Activated CD8-positive, alpha-beta T cell treated with anti-CD3 and anti-CD28 coated beads for 36 hours (primary cell): ENCODE measurements around the gene RPP38. TPM values are rescaled to one million over a fixed set of nuclear protein-coding genes. Genes with fewer than 3 reads are reported as not detected.
A peak's percentile ranks its signal among the peaks of the same experiment; 100 is the strongest.

Experiments used
- ATAC-seq: fragments of 200-7000 bp; cut with Tn5 transposase; one replicate; pipeline ENCODE4 v1.10.0; 2021; ENCODE audit warnings: mild to moderate bottlenecking, moderate library complexity
- CTCF ChIA-PET: fragments of 350-600 bp; sonication (Branson Sonifier 250); formaldehyde crosslinking; loops from one replicate; lab custom pipeline; 2021; ENCODE audit warnings: antibody characterized with exemption; lab: Charles Lee
- POLR2A ChIA-PET: fragments of 350-600 bp; sonication (Branson Sonifier 250); formaldehyde crosslinking; loops from one replicate; lab custom pipeline; 2021; ENCODE audit warnings: antibody characterized with exemption; lab: Charles Lee
- DNase-seq: peaks from one replicate; pipeline ENCODE4 v3.0.0-alpha.2; 2020
- H3K27ac Mint-ChIP-seq: one replicate; pipeline ENCODE4 v1.8.0; 2021; ENCODE audit warnings: mild to moderate bottlenecking, mixed read lengths
- H3K27me3 Mint-ChIP-seq: one replicate; pipeline ENCODE4 v1.8.0; 2021; ENCODE audit warnings: mixed read lengths
- H3K36me3 Mint-ChIP-seq: one replicate; pipeline ENCODE4 v1.8.0; 2021; ENCODE audit warnings: low read depth, mixed read lengths
- H3K4me1 Mint-ChIP-seq: one replicate; pipeline ENCODE4 v1.8.0; 2021; ENCODE audit warnings: low read depth, mixed read lengths
- H3K4me3 Mint-ChIP-seq: one replicate; pipeline ENCODE4 v1.8.0; 2021; ENCODE audit warnings: mild to moderate bottlenecking, moderate library complexity, mixed read lengths
- H3K9me3 Mint-ChIP-seq: one replicate; pipeline ENCODE4 v1.8.0; 2021; ENCODE audit warnings: mixed read lengths
- intact Hi-C: fragments of 100-400 bp; cut with micrococcal nuclease; formaldehyde crosslinking; loops from one replicate; pipeline ENCODE4 v1.10.0; 2022
- total RNA-seq, 2 experiments: library from RNA; stranded (reverse); gene quantifications; one replicate each; pipeline ENCODE4 v1.2.3, GENCODE V29; 2021
- TF ChIP-seq, protein P1 (sequence below): fragments of 200-600 bp; IDR thresholded peaks from one replicate; pipeline ENCODE4 v1.8.0; 2022; ENCODE audit warnings: antibody characterized with exemption, mild to moderate bottlenecking

RPP38 gene, protein sequence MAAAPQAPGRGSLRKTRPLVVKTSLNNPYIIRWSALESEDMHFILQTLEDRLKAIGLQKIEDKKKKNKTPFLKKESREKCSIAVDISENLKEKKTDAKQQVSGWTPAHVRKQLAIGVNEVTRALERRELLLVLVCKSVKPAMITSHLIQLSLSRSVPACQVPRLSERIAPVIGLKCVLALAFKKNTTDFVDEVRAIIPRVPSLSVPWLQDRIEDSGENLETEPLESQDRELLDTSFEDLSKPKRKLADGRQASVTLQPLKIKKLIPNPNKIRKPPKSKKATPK
- total RNA-seq: 10 to 100 TPM; 16.2 to 24.2 TPM

DNA sequence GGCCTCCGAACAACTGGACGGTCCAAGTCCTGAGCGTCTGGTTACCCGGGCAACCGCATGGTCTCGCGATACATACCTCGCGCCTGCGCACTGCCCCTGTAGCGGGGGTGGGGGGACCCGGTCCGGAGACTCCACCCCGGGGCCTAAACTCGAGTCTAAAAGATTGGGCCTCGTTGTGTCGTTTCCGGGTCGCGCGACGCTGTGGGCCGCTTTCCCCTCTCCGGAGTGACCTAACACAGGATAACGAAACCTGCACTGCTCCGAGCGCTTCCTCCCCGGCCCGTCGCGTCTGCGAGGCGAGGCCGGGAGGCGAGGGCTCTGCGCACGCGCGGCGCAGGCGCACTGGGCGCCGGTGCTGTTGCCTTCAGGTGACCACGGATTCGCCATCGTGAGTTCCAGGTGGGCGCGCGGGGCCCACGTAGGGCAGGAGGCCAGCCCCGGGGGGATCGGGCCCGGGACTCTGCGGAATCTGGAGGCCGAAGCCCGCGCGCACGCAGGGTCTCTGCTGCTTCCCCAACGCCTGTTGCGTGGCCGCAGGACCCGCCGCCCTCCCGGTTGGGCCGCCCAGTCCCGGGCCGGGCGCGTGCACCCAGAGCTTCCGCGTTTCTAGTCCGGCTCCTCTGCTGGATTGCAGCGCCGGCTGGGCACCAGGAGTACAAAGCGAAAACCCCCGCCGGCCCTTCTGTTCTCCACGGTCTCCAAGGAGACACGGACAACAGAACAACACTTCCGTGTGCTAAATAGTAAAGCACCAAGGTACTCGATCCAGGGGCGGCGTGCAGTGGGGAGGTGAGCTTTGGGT is at the start of gene RPP38:
TSS of gene RPP38 (plus strand) at position 345 of the 802 bp plus-strand sequence. CDS start 5,960 bp downstream, outside the sequence.
- Mint-ChIP-seq H3K4me1 (peaks cover 27% of the 10 kb centered on the region), H3K4me3 (peak within 1 kb of the TSS; percentile 95), H3K27ac (peak within 1 kb of the TSS; percentile 97), H3K9me3 (no peaks in the 10 kb centered on the region), H3K36me3 (peaks cover 27% of the 10 kb centered on the region), H3K27me3 (no peaks in the 10 kb centered on the region)
- ATAC-seq: peak; percentile 94
- DNase-seq: peak; percentile 96
- ChIA-PET CTCF (interaction anchor here (2.0 to 3.5 kb wide), 2 partner anchors 9 kb away, joined by 13 to 16 read pairs; no protein-coding TSS in a partner anchor), POLR2A (interaction anchor here (0.6 to 1.3 kb wide), 10 partner anchors 9 to 534 kb away, joined by 3 to 6 read pairs (median 3); partner anchors contain the start of genes NMT2 and SUV39H2)
- TF ChIP-seq, protein P1, sequence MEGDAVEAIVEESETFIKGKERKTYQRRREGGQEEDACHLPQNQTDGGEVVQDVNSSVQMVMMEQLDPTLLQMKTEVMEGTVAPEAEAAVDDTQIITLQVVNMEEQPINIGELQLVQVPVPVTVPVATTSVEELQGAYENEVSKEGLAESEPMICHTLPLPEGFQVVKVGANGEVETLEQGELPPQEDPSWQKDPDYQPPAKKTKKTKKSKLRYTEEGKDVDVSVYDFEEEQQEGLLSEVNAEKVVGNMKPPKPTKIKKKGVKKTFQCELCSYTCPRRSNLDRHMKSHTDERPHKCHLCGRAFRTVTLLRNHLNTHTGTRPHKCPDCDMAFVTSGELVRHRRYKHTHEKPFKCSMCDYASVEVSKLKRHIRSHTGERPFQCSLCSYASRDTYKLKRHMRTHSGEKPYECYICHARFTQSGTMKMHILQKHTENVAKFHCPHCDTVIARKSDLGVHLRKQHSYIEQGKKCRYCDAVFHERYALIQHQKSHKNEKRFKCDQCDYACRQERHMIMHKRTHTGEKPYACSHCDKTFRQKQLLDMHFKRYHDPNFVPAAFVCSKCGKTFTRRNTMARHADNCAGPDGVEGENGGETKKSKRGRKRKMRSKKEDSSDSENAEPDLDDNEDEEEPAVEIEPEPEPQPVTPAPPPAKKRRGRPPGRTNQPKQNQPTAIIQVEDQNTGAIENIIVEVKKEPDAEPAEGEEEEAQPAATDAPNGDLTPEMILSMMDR: no peak
- intact Hi-C loops: no loop called here

DNA sequence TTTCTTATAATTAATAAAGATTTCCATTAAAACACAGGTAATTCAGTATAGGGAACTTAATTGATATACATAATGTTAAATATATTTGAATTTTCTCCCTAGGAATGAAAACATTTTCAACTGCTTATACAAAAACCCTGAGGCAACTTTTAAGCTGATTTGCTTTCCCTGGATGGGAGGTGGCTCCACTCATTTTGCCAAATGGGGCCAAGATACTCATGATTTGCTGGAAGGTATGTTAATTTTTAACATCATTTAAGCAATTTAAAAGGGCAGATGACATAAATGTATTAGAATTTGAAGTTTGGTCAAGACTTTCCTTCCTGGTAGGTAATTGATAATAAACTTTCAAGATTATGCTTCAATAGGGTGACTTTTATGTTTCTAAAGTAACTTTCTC is 47.6 kb upstream of the RPP38 start:
- ChIA-PET POLR2A (no interaction called here), CTCF (interaction anchor here (0.9 to 1.3 kb wide), 2 partner anchors 18 to 57 kb away, joined by 3 read pairs; no protein-coding TSS in a partner anchor)

DNA sequence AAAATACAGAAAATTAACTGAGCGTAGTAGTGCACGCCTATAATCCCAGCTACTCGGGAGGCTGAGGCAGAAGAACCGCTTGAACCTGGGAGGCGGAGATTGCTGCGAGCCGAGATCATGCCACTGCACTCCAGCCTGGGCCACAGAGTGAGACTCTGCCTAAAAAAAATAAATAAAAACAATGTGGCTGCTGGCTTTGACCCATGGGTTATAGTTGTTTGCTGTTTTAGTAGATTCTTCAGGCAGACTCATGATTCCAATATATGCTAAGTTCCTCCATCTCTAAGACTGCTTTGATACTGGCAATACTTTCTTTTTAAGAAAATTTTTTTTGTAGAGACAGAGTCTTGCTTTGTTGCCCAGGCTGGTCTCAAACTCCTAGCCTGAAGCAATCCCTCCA is 45.0 kb upstream of the RPP38 start:
- H3K9me3 Mint-ChIP-seq: no peaks in the 10 kb centered on the region
- ChIA-PET POLR2A (interaction anchor here (0.7 kb wide), 1 partner anchor 1728 kb away, joined by 3 read pairs; no protein-coding TSS in a partner anchor), CTCF (no interaction called here)
- no peak overlapping the region for H3K4me3 Mint-ChIP-seq
- H3K27me3 Mint-ChIP-seq: no peaks in the 10 kb centered on the region
- intact Hi-C loops: no loop called here
- H3K36me3 Mint-ChIP-seq: no peaks in the 10 kb centered on the region
- TF ChIP-seq, protein P1: no peak
- DNase-seq (no peak), ATAC-seq (no peak)
- H3K27ac Mint-ChIP-seq: no peak overlapping the region
- no peaks in the 10 kb centered on the region for H3K4me1 Mint-ChIP-seq

More for the DNA sequence above, 47.6 kb upstream of the RPP38 start:
- H3K4me1 Mint-ChIP-seq: peaks cover 12% of the 10 kb centered on the region
- no peaks in the 10 kb centered on the region for H3K27me3 Mint-ChIP-seq
- no peak overlapping the region for H3K27ac Mint-ChIP-seq
- no peaks in the 10 kb centered on the region for H3K9me3 Mint-ChIP-seq
- H3K36me3 Mint-ChIP-seq: no peaks in the 10 kb centered on the region
- intact Hi-C loops: no loop called here
- TF ChIP-seq, protein P1: no peak
- no peak for DNase-seq
- ATAC-seq: no peak
- H3K4me3 Mint-ChIP-seq: no peak overlapping the region

GRCh38 chr10:15053061-15053460 is 44.1 kb upstream of the RPP38 start:
- Mint-ChIP-seq H3K27me3 (no peaks in the 10 kb centered on the region), H3K27ac (no peak overlapping the region), H3K9me3 (no peaks in the 10 kb centered on the region), H3K4me1 (no peaks in the 10 kb centered on the region), H3K4me3 (no peak overlapping the region), H3K36me3 (no peaks in the 10 kb centered on the region)
- intact Hi-C loops: no loop called here
- POLR2A ChIA-PET: no interaction called here
- no peak for ATAC-seq
- CTCF ChIA-PET: no interaction called here
- TF ChIP-seq, protein P1: no peak
- DNase-seq: no peak
